Measurements from ENCODE around the gene LARGE1. TPM values are rescaled to one million over a fixed set of nuclear protein-coding genes. Genes with fewer than 3 reads are reported as not detected.

Gene LARGE1
- total and polyA plus RNA-seq, 2 donors (not counting 1 experiment from before 2014, with no cell fraction given) = 14.1 to 19.2 TPM

DNA sequence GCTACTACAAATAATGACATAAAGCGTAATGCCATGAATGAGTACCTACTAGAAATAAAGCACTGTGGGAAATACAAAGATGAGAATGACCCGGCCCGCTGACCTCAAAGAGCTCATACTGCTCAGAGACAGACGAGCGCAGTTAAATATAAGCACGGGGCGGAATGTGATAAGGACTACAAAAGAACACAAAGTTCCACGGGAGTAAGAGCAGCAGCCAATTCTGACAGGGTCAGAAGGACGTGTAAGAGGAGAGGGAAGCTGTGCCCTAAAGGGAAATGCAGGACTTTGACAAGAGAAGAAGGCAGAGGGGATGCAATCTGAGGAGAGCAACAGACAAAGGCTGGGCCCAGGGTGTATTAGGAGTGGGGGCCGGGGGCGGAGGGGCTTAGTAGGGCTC is 314.6 kb downstream of the LARGE1 start:
- H3K4me2 ChIP-seq (ENCODE audit: extremely low read depth, insufficient read depth, low read length) = no peak overlapping the region

DNA sequence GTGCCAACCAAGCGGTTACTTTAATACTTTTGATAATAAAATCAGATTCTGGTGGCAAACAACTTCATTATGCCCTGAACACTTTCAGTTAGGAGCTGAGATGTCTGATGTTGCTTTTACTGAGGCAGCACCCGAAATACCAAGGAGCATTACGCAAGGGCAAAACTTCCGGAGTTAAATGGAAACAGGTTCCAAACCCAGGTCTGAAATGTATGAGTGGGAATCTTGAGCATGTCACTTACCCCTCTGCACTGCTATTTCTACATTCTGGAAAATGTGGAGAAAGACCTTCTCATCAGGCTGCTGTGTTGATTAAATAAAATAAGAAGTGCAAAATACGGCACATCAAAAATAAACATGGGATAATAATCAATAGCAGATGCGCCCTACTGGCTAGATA is 315.1 kb downstream of the LARGE1 start:
- Histone ChIP-seq H3K27ac (ENCODE audit: insufficient read depth, low read length) (no peak overlapping the region), H4K20me1 (ENCODE audit: control insufficient read depth, extremely low read depth, insufficient read depth, low read length) (no peaks in the 10 kb centered on the region), H3K79me2 (ENCODE audit: control insufficient read depth, insufficient read depth, low read length) (no peaks in the 10 kb centered on the region), H3K9me3 (ENCODE audit: control insufficient read depth, insufficient read depth, low read depth, low read length) (no peaks in the 10 kb centered on the region), H3K4me1 (ENCODE audit: control insufficient read depth, extremely low read depth, insufficient read depth, low read length) (no peaks in the 10 kb centered on the region), H3K4me3 (replicated peaks in 1 of 4; ENCODE audit: control extremely low read depth in 1 of 4, insufficient read depth in 1 of 4, low read depth in 3 of 4, low read length in 4 of 4) (no peak overlapping the region), H2AFZ (ENCODE audit: low read length) (no peak overlapping the region), H3K27me3 (ENCODE audit: control insufficient read depth, insufficient read depth, low read length) (no peaks in the 10 kb centered on the region), H3K9ac (ENCODE audit: insufficient read depth, low read length) (no peak overlapping the region), H3K4me2 (ENCODE audit: extremely low read depth, insufficient read depth, low read length) (no peak overlapping the region), H3K36me3 (ENCODE audit: control insufficient read depth, insufficient read depth, low read length) (no peaks in the 10 kb centered on the region)
- no peak for DNase-seq (ENCODE audit: low read depth in 2 of 2)
- no peak for TF ChIP-seq EZH2 (IDR thresholded peaks at IDR 0.05; ENCODE audit: low read length, missing control alignments)

More for the DNA sequence above, 314.6 kb downstream of the LARGE1 start:
- Histone ChIP-seq H3K27me3 (ENCODE audit: control insufficient read depth, insufficient read depth, low read length) (no peaks in the 10 kb centered on the region), H3K79me2 (ENCODE audit: control insufficient read depth, insufficient read depth, low read length) (no peaks in the 10 kb centered on the region), H3K4me3 (replicated peaks in 1 of 4; ENCODE audit: control extremely low read depth in 1 of 4, insufficient read depth in 1 of 4, low read depth in 3 of 4, low read length in 4 of 4) (no peak overlapping the region), H3K9ac (ENCODE audit: insufficient read depth, low read length) (no peak overlapping the region), H3K9me3 (ENCODE audit: control insufficient read depth, insufficient read depth, low read depth, low read length) (no peaks in the 10 kb centered on the region), H2AFZ (ENCODE audit: low read length) (no peak overlapping the region), H3K36me3 (ENCODE audit: control insufficient read depth, insufficient read depth, low read length) (no peaks in the 10 kb centered on the region), H3K27ac (ENCODE audit: insufficient read depth, low read length) (no peak overlapping the region), H3K4me1 (ENCODE audit: control insufficient read depth, extremely low read depth, insufficient read depth, low read length) (no peaks in the 10 kb centered on the region), H4K20me1 (ENCODE audit: control insufficient read depth, extremely low read depth, insufficient read depth, low read length) (no peaks in the 10 kb centered on the region)
- TF ChIP-seq, protein P1, sequence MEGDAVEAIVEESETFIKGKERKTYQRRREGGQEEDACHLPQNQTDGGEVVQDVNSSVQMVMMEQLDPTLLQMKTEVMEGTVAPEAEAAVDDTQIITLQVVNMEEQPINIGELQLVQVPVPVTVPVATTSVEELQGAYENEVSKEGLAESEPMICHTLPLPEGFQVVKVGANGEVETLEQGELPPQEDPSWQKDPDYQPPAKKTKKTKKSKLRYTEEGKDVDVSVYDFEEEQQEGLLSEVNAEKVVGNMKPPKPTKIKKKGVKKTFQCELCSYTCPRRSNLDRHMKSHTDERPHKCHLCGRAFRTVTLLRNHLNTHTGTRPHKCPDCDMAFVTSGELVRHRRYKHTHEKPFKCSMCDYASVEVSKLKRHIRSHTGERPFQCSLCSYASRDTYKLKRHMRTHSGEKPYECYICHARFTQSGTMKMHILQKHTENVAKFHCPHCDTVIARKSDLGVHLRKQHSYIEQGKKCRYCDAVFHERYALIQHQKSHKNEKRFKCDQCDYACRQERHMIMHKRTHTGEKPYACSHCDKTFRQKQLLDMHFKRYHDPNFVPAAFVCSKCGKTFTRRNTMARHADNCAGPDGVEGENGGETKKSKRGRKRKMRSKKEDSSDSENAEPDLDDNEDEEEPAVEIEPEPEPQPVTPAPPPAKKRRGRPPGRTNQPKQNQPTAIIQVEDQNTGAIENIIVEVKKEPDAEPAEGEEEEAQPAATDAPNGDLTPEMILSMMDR (conservative IDR thresholded peaks at IDR 0.05 in 1 of 2, IDR thresholded peaks at IDR 0.05 in 1 of 2; ENCODE audit: low read depth in 1 of 2, low read length in 2 of 2) = no peak
- TF ChIP-seq EZH2 (IDR thresholded peaks at IDR 0.05; ENCODE audit: low read length, missing control alignments) = no peak
- DNase-seq (ENCODE audit: low read depth in 2 of 2) = no peak

DNA sequence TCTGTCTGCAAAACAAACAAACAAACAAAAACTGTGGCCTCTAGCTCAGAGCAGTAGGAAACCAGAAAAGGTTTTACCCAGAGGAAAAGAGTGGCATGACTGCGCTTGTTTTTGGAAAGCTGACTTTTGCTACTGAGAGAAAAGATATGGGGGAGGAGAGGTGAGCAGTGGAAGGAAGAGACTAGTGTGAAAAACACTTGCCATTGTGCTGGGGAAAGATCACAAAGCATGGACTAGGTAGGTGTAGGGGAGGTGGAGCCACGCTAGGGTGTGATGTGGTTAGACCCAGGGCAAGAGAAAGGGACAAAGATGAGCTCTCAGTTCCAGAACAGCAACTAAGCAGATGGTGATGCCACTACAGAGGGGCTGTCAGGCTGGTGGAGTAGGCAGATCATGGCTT is 319.2 kb downstream of the LARGE1 start:
- Histone ChIP-seq H3K4me2 (ENCODE audit: extremely low read depth, insufficient read depth, low read length) (no peak overlapping the region), H3K27ac (ENCODE audit: insufficient read depth, low read length) (no peak overlapping the region), H3K79me2 (ENCODE audit: control insufficient read depth, insufficient read depth, low read length) (no peaks in the 10 kb centered on the region), H3K36me3 (ENCODE audit: control insufficient read depth, insufficient read depth, low read length) (no peaks in the 10 kb centered on the region), H2AFZ (ENCODE audit: low read length) (no peak overlapping the region), H3K9ac (ENCODE audit: insufficient read depth, low read length) (no peak overlapping the region), H3K4me1 (ENCODE audit: control insufficient read depth, extremely low read depth, insufficient read depth, low read length) (no peaks in the 10 kb centered on the region), H3K9me3 (ENCODE audit: control insufficient read depth, insufficient read depth, low read depth, low read length) (no peaks in the 10 kb centered on the region), H3K4me3 (replicated peaks in 1 of 4; ENCODE audit: control extremely low read depth in 1 of 4, insufficient read depth in 1 of 4, low read depth in 3 of 4, low read length in 4 of 4) (no peak overlapping the region), H3K27me3 (ENCODE audit: control insufficient read depth, insufficient read depth, low read length) (no peaks in the 10 kb centered on the region), H4K20me1 (ENCODE audit: control insufficient read depth, extremely low read depth, insufficient read depth, low read length) (no peaks in the 10 kb centered on the region)
- TF ChIP-seq, protein P1 (conservative IDR thresholded peaks at IDR 0.05 in 1 of 2, IDR thresholded peaks at IDR 0.05 in 1 of 2; ENCODE audit: low read depth in 1 of 2, low read length in 2 of 2) = no peak
- no peak for TF ChIP-seq EZH2 (IDR thresholded peaks at IDR 0.05; ENCODE audit: low read length, missing control alignments)
- no peak for DNase-seq (ENCODE audit: low read depth in 2 of 2)

Data from fibroblast of lung (primary cell).